HG03378 (cell line): Measurements from ENCODE around the gene PYGL.
"Not testable (repeated sequence)": the region's sequence is repeated elsewhere in the genome, so short reads cannot be mapped to it uniquely, and the experiment has no call there.

Source experiments
- ATAC-seq: cut with Tn5 transposase; IDR thresholded peaks from one replicate; pipeline ENCODE4 v1.9.1; 2021; ENCODE audit warnings: mild to moderate bottlenecking, moderate library complexity; ENCODE audit not compliant: unreplicated experiment

The PYGL gene

GRCh38 chr14:50929506-50929905 lies 14.8 kb downstream of the PYGL start:
- ATAC-seq = no peak

GRCh38 chr14:50928002-50928635 lies 16.2 kb downstream of the PYGL start:
- ATAC-seq = no peak

- ATAC-seq = no peak
Measured at GRCh38 chr14:50926851-50927386, 17.4 kb downstream of the PYGL start.

- no peak for ATAC-seq
Measured at GRCh38 chr14:50924843-50925242, 19.4 kb downstream of the PYGL start.

GRCh38 chr14:50924236-50924635 lies 20.0 kb downstream of the PYGL start:
- ATAC-seq = no peak

GRCh38 chr14:50922803-50923202 lies 21.5 kb downstream of the PYGL start:
- ATAC-seq = no peak

- no peak for ATAC-seq
Measured at GRCh38 chr14:50920482-50921230, 23.6 kb downstream of the PYGL start.

- ATAC-seq = not testable (repeated sequence)
Measured at GRCh38 chr14:50919524-50919923, 24.8 kb downstream of the PYGL start.

- no peak for ATAC-seq
Measured at GRCh38 chr14:50917449-50917848, 26.8 kb downstream of the PYGL start.

- no peak for ATAC-seq
Measured at GRCh38 chr14:50910495-50911420, 33.5 kb downstream of the PYGL start.

- ATAC-seq = no peak
Measured at GRCh38 chr14:50906326-50907065, 37.8 kb downstream of the PYGL start.

GRCh38 chr14:50904719-50905118 lies 39.6 kb downstream of the PYGL start:
- no peak for ATAC-seq

- ATAC-seq = no peak
Measured at GRCh38 chr14:50901361-50901760, 42.9 kb downstream of the PYGL start.

- no peak for ATAC-seq
Measured at GRCh38 chr14:50897658-50898175, 46.6 kb downstream of the PYGL start.

- ATAC-seq = not testable (repeated sequence)
Measured at GRCh38 chr14:50897005-50897404, 47.3 kb downstream of the PYGL start.

GRCh38 chr14:50896421-50896820 lies 47.9 kb downstream of the PYGL start:
- not testable (repeated sequence) for ATAC-seq

- no peak for ATAC-seq
Measured at GRCh38 chr14:50892255-50892654, 52.0 kb downstream of the PYGL start.

- ATAC-seq = no peak
Measured at GRCh38 chr14:50887476-50887875, 56.8 kb downstream of the PYGL start.

GRCh38 chr14:50883827-50884197 lies 60.5 kb downstream of the PYGL start:
- no peak for ATAC-seq
